GM18498 (cell line): ENCODE measurements around the gene ILF3.

Source experiments
- ATAC-seq: cut with Tn5 transposase; IDR thresholded peaks from one replicate; pipeline ENCODE4 v1.9.1; 2021; ENCODE audit warnings: mild to moderate bottlenecking, moderate library complexity; ENCODE audit not compliant: unreplicated experiment

The ILF3 gene

DNA sequence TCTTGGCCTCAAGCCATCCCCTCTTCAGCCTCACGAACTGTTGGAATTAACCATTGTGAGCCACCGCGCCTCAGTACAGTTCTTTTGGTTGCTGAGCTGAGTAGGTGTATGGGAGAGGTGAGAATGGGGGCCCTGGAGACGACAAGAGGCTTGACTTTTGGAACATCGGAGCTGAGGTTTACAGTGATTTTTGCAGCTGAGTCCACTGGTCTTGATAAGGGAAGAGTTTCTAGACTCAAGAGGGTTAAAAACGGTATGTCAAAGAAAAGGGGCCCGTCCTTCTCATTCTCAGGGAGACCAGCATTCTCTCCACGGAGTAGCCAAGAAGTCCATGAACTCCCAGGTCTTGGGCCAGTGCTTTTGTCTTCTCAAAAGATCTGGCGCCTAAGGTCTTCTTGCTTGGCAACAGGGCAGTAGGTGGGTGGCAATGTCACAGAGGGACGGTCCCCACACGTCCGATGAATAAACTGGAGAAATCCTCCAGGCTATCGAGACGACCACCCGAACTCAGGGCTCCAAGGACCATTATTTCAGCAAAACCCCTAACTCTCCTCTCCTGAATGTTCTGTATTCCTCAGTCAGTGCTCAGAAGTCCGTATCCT, 40.7 kb downstream of the ILF3 start:
- no peak for ATAC-seq

DNA sequence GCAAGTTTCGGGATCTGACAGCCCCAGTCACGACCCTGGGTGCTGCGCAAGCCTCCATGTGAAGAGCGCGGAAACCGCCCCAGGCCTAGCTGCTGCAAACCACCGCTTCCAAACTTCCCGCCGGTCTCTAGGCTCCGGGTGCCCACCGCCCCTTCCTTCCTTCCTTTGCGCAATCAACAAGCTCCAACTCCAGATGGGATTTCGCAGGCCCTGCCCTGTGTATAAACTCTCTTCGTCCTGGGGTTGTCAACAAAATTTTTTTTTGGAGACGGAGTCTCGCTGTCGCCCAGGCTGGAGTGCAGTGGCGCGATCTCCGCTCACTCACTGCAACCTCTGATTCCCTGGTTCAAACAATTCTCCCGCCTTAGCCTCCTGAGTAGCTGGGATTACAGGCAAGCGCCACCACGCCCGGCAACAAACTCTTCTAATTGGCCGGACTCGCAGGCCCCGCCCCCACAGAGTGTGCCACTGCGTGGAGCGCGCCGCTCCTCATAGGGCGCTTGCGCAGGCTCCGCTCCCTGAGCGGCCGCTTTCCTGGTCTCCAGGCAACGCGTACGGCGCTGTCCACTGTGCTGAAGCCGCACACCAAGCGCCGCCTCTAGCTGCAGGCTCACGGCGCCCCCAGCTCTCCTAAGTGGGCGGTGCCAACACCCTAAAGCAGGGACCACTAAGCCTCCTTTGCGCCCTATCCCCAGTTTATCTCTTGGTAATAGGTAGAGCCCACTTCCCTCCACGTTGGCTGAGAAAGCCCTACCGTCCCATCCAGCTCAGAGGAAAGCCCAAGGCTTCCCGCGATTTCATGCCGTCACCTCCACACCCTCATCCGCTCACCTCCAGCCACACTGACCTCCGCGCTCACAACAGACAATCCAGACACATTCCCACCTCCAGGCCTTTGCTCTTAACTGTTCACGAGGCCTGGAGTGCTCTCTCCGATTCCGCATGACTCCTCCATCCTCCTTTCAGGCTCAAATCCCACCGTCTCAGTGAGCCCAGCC, 41.6 kb downstream of the ILF3 start:
- peak; percentile 89 for ATAC-seq

DNA sequence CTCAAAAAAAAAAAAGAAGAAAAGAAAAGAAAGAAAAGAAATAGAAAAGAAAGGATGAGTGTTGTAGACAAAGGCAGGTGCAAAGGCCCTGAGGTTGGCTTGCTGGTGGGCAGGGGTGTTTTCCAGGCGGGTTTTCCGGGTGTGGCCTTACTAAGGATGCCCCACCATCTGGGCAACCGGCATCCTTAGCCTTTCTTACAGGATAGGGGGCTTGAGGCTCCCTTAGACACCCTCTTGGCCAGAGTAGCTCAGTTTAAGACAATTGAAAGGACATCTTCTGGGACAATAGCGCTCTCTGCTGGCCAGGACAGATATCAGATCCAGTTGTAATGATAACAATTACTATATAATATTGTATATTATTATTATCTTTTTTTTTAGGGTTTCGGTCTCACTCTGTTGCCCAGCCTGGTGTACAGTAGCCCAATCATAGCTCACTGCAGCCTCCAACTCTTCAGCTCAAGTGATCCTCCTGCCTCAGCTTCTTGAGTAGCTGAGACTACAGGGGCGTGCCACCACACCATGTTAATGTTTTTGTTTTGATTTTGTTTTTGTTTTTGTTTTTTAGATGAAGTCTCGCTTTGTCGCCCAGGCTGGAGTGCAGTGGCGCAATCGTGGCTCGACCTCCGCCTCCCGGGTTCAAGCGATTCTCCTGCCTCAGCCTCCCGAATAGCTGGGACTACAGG, 45.6 kb downstream of the ILF3 start:
- no peak for ATAC-seq

DNA sequence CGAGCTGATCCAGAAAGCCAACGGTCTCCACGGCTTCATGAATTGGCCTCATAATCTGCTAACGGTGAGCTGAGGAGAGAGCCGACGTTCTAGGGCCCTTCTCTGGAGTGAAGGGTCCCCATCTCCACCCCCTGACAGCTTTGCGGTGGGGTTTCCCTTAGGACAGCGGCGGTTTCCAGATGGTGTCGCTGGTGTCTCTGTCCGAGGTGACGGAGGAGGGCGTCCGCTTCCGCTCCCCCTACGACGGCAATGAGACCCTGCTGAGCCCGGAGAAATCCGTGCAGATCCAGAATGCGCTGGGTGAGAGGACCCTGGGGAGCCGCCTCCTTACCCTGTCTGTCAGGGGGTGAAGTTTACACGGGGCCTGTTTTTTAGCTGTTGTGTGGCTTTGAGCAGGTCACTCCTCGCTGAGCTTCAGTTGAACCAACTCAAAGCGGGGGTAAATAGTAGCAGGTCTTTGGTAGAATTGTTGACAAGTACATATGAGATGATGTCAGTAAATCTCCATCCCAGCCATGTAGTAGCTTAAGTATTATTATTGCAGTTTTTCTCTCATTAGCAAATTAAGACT, 47.9 kb downstream of the ILF3 start:
- ATAC-seq, result peak; percentile 18

DNA sequence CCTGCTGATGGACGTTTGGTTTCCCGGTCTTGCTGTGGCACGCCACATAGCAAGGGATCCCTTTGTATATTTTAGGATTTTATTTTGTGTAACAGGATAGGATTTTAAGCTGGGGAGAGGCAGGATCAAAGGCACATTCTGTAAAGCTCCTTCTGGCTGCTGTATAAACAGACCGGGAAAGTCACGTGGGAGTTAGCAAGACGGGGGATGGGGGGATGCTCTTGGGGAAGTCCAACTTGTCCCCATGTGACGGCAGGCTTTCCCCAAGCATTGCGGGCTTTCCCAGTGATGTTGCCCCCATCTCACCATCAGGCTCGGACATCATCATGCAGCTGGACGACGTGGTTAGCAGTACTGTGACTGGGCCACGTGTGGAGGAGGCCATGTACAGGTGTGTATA, 52.8 kb downstream of the ILF3 start:
- no peak for ATAC-seq

DNA sequence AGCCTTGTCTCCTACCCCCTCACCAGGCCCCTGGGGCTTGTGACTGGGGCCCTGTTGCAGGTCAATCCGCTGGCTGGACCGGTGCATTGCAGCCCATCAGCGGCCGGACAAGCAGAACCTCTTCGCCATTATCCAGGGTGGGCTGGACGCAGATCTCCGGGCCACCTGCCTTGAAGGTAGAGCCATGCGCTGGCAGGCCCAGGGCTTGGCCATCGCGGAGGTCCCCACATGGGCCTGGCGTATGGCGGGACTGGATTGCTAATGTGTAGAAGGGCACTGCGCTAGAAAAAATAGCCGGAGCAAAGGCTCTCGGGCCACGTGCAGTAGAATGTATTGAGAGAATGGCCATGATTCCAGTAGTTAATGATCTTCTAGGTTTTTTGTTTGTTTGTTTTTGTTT, 53.3 kb downstream of the ILF3 start:
- ATAC-seq, result no peak

DNA sequence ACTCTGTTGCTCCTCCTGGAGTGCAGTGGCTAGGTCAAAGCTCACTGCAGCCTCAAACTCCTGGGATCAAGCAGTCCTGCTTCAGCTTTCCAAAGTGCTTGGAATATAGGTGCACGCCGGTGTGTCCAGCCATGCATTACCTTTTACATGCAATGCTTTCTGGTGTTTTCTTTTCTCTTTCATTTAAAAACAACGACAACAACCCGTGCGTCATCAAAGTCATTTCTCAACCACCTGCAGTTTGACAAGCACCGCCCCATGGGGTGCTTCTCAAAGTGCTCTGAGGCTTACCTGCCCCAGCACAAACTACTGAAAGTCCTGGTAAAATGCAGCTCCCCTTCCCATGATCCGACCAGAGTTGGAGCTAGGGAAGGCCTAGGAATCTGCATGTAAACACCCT, 54.1 kb downstream of the ILF3 start:
- ATAC-seq, result no peak

DNA sequence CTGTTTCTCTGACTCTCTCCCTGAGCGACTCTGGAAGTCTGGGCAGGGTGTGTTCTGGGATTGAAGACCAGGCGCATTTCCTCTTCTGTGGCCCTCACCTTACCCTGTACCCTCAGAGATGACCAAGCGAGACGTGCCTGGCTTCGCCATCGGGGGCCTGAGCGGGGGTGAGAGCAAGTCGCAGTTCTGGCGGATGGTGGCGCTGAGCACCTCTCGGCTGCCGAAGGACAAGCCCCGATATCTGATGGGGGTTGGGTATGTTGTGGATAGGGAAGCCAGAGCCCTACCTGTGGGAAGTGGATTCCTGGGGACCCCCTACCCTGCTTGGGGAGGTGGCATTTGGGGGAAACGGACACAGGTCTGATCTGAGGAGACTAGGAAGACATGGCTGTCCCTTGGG, 57.9 kb downstream of the ILF3 start:
- no peak for ATAC-seq

DNA sequence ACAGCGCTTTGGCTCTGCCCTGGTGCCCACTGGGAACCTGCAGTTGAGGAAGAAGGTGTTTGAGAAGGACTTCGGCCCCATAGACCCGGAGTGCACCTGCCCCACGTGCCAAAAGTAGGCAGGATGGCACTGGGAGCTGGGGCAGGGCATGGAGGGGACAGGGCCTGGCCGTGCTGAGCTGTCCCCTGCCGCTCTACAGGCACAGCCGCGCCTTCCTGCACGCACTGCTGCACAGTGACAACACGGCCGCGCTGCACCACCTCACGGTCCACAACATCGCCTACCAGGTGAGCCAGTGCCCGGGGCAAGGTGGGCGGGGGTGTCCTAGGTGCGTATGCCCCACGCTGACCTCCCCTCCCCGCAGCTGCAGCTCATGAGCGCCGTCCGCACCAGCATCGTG, 58.6 kb downstream of the ILF3 start:
- ATAC-seq, result no peak

DNA sequence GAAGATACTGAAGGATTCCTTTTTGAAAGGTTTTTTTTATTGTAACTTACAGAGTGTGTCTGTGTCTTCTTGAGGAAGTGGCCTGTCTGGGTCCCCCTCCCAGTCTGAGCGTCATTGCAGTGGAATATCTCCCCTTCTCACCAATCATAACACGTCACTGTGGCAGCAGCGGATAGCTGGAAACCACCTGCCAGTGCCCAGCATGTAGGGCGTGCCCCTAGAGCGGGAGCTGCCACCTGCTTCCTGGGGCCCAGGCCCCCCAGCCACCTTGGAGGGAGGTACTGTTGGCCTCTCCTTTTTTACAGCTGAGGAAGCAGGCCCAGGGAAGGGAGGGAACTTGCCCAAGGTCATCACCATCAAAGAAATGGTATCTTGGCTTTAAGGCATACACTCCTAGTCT, 59.2 kb downstream of the ILF3 start:
- ATAC-seq, result no peak

DNA sequence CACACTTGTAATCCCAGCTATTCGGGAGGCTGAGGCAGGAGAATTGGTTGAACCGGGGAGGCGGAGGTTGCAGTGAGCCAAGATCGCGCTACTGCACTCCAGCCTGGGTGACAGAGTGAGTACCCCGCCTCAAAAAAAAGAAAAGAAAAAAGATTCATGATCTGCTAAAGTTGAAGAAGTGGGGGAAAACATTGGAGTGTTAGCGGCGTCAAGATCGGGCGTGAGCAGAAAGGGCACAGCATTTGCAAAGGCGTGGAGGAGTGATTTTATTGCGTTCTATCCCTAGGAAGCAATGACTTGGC, 62.9 kb downstream of the ILF3 start:
- ATAC-seq, result no peak

DNA sequence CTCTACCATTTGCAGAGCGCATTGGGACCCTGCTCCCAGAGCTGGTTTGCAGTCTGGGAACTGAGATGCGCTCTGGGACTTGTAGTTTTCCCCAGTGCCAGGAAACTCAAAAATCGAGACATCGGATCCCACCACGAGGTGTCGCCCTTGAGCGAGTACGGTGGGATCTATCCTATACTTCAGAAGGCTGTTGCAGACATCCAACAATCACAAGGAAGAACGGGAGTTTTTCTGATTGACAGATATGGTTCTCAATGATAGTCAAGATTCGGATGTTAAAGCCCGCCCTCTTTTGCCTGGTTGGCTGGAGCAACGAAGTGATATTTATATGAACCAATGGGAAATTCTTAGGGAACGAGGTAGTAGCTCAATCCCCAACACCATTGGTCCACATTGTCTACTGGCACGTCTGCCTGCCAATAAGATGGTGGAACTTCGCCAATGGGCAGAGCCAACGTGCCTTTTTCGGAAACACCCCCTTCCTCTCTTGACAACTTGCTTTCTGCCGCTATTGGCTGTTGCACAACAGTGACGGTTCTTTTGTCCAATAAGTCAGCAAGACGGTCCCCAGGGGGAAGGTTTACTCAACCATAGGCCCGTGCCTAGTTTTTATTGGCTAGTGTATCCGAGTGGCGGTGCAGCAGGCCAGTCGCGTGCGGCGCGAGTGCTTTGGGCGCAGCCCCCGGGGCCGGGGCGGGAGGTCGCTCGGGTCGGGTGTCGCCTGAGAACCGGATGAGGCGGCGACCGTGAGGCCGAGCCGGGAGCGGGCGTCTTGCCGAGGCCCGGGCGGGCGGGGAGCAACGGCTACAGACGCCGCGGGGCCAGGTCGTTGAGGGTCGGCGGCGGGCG, 63.4 kb downstream of the ILF3 start, which contains the start of gene DNM2:
TSS of gene DNM2 (plus strand) at position 724 of the 849 bp plus-strand sequence. CDS start 164 bp downstream, outside the sequence.
- ATAC-seq, result peak; percentile 85

DNA sequence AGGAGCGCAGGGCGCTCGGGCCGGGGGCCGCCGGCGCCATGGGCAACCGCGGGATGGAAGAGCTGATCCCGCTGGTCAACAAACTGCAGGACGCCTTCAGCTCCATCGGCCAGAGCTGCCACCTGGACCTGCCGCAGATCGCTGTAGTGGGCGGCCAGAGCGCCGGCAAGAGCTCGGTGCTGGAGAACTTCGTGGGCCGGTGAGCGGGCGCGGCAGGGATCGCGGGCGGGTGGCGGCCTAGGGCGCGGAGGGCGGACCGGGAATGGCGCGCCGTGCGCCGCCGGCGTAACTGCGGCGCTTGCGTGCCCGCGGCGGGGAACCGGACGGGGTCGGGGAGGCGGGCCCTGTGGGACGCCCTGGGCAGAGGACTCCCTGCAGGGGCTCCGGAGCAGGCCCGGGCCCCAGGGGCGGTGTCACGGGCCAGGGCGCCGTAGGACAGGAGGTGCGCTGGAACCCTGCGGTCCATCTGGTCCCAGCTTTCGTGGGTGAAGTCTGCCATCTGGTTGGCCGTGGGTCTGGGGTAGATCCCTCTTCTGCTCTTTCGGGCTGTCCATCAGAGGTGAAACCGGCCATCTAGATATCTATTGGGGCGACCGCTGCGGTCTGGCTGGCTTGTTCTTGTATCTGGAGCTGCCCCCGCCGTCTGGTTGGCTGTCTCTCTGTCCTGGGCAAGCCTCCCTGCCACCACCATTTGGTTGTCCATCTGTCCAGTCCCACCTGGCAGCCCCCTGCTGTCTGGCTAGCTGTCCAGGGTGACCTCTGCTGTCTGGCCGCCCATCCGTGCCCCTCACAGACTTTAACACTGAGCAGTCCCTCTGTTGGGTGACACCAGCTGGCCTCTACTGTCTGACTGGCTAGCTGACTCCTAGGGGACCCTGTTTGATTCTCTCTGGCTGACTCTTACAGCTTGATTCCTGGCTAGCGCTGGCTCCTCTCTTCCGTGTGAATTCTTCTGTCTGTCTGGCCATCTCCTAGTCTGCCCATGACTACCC, 64.4 kb downstream of the ILF3 start:
- peak; percentile 22 for ATAC-seq

DNA sequence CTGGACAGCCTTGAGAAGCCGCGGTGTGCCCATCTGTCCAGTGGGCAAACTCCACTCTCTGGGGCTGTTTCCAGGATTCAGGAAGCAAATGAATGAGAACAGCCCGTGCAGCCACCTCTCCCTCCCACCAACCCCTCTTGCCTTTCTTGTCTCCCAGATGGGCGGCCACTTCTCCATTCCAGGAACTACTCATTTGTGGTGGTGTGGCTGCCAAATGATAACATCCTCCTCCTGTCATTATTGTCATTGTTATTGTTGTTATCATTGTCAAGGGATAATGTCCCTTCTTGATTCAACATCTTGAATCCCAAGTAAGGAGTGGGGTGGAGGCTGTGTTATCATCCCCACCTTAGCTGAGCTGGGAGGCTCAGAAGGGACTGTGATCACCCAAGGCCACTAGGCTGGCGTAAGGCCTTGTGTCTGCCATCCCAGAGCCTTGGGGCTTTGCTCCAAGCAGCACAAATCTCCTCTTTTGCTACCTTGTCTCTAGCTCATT, 65.4 kb downstream of the ILF3 start:
- no peak for ATAC-seq

DNA sequence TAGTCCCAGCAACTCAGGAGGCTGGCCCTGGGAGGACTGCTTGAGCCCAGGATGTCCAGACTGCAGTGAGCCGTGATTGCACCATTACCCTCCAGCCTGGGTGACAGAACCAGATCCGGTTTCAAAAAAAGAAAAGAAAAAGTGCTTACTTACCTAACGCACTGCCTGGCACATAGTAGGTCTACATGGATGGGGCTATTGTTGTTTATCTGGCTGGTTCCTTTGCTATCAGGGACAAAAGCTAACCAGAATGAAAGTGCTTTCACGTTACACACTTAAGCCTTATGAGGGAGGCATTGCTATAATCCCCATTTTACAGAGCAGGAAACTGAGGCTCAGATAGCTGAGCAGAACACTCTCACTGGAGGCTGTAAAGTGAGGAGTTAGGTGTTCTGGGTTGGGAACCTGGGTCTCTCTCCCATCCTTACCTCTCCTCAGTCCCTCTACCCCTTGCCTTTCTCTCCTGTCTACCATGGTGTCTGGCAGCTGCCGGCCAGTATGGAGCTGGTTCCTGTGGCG, 66.5 kb downstream of the ILF3 start:
- ATAC-seq, result no peak

DNA sequence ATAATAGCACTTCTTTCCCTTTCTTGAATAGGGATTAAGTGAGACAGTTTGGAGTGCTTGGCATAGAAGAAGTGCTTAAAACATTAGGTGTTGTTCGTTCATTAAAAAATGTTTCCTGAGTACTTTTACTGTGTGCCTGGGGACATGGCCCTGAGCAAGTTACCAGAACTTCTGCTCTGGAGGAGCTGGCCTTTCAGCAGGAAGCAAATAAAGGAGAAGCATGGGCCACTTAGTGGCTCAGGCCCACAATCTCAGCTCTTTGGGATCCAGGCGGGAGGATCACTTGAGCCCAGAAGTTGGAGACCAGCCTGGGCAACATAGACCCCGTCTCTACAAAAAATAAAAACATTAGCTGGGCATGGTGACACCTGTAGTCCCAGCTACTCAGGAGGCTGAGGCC, 69.4 kb downstream of the ILF3 start:
- no peak for ATAC-seq

DNA sequence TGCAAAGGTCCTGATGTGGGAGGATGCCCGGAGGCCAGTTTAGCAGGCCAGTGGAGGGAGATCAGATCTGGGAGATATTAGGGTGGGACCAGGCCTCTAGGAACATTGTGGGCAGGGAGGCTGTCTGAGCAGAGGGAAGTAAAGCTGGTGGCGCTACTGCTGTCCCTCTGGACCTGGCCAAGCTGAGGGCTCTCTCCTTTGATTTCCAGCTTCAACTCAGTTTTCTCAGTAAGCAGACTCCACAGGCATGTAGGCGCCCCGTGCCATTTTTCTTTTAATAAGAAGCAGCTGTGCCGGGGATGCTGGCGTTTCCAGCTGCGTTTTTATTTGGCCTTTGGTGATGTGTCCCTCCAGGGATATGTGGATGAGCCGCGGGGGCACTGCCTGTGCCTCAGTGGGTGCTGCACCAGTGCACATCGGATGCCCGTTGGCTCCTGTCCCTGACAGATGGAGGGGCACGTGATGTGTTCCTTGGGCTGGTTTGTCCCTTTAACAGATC, 70.5 kb downstream of the ILF3 start:
- ATAC-seq, result no peak

DNA sequence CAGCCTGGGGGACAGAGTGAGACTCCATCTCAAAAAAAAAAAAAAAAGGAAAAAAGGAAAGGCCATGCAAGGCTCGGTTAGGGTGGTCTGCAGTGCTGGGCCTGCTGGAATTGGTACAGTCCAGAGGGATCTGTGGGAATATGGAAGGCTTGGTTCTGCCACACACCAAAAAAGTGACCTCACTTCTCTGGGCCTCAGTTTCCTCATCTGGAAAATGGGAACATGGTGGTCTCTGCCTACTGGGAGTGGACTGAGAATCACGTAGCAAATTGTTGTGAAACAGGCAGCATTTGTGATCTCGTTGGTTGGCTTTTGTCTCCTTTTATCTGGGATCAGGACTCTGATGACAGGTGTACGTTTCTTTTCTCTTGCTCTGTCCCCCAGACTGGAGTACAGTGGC, 71.3 kb downstream of the ILF3 start:
- no peak for ATAC-seq

DNA sequence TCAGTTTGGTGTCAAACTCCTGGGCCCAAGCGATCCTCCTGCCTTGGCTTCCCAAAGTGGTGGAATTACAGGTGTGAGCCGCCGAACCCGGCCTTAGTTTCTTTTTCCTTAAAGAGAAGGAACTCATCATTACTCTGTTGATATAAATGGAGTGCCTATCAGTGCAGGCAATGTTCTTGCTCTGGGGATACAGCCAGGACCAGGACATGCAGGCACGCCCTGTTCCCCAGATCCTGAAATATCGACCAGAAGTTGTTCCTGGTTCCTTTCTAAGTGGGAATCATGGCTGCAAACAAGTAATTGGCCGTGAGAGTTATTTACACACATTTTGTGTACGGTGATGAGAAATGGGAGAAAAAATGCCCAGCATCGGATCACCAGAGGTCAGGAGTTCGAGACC, 72.1 kb downstream of the ILF3 start:
- no peak for ATAC-seq
